NCI-H82 treated with DMSO at 0.1 percent for 48 hours (cell line): ENCODE data around the gene HOXA11.

Experiments used
- DNase-seq: peaks from one replicate; lab custom pipeline; 2025; ENCODE audit not compliant: unreplicated experiment; lab: John Stamatoyannopoulos, UW

Gene HOXA11

GRCh38 chr7:27185013-27185853 is at the start of gene HOXA11:
Gene HOXA11, minus strand, starts transcription at chr7:27185232. Its CDS starts 88 bp downstream, at chr7:27185144.
- peak; percentile 26 for DNase-seq

- DNase-seq = no peak
Observed at GRCh38 chr7:27229448-27229847, 44.4 kb upstream of the HOXA11 start.

- no peak for DNase-seq
Observed at GRCh38 chr7:27224983-27225934, 40.2 kb upstream of the HOXA11 start.

GRCh38 chr7:27223941-27224575 is 39.0 kb upstream of the HOXA11 start:
- no peak for DNase-seq

- DNase-seq = no peak
Observed at GRCh38 chr7:27221201-27221797, 36.3 kb upstream of the HOXA11 start.

GRCh38 chr7:27220440-27220955 is 35.5 kb upstream of the HOXA11 start:
- DNase-seq = no peak

GRCh38 chr7:27219821-27220220 is 34.8 kb upstream of the HOXA11 start:
- no peak for DNase-seq

- no peak for DNase-seq
Observed at GRCh38 chr7:27217951-27218350, 32.9 kb upstream of the HOXA11 start.

- no peak for DNase-seq
Observed at GRCh38 chr7:27215356-27215755, 30.3 kb upstream of the HOXA11 start.

- no peak for DNase-seq
Observed at GRCh38 chr7:27214239-27214950, 29.4 kb upstream of the HOXA11 start.

GRCh38 chr7:27213433-27214238 is 28.6 kb upstream of the HOXA11 start:
- no peak for DNase-seq

- no peak for DNase-seq
Observed at GRCh38 chr7:27212497-27213432, 27.7 kb upstream of the HOXA11 start.

GRCh38 chr7:27211764-27212204 is 26.8 kb upstream of the HOXA11 start:
- no peak for DNase-seq

- DNase-seq = no peak
Observed at GRCh38 chr7:27211084-27211446, 26.0 kb upstream of the HOXA11 start.

GRCh38 chr7:27210441-27211083 is 25.5 kb upstream of the HOXA11 start:
- peak; percentile 37 for DNase-seq

GRCh38 chr7:27209933-27210440 is 25.0 kb upstream of the HOXA11 start:
- no peak for DNase-seq

- no peak for DNase-seq
Observed at GRCh38 chr7:27208998-27209397, 24.0 kb upstream of the HOXA11 start.
